ENCODE data around the gene CFAP141. TPM values are rescaled to one million over a fixed set of nuclear protein-coding genes. Genes with fewer than 3 reads are reported as not detected.
A peak's percentile ranks its signal among the peaks of the same experiment; 100 is the strongest.

The CFAP141 gene
- not detected in 2 replicates for total RNA-seq

DNA sequence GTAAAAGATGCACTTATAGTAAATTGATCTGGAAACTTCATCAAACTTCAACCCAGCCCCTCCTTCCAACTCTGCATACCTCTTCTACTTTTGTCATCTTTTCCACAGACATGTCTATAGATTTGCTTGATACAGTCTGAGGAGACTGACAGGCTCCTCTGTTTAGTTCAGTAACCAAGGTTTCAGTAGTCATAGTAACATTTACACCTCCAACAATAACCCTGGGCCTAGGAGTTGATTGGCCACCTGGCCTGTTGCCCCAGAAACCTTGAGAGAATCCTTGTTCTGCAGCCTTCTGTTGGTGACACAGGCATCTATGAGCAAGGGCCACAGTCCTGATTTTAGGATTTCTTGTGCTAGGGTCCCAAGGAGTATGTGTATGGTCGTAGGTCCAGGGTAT, at the start of gene CFAP141:
Gene CFAP141, minus strand, starts transcription at position 138 of the 400 bp plus-strand sequence. Its CDS starts 26 bp downstream, at position 112.

DNA sequence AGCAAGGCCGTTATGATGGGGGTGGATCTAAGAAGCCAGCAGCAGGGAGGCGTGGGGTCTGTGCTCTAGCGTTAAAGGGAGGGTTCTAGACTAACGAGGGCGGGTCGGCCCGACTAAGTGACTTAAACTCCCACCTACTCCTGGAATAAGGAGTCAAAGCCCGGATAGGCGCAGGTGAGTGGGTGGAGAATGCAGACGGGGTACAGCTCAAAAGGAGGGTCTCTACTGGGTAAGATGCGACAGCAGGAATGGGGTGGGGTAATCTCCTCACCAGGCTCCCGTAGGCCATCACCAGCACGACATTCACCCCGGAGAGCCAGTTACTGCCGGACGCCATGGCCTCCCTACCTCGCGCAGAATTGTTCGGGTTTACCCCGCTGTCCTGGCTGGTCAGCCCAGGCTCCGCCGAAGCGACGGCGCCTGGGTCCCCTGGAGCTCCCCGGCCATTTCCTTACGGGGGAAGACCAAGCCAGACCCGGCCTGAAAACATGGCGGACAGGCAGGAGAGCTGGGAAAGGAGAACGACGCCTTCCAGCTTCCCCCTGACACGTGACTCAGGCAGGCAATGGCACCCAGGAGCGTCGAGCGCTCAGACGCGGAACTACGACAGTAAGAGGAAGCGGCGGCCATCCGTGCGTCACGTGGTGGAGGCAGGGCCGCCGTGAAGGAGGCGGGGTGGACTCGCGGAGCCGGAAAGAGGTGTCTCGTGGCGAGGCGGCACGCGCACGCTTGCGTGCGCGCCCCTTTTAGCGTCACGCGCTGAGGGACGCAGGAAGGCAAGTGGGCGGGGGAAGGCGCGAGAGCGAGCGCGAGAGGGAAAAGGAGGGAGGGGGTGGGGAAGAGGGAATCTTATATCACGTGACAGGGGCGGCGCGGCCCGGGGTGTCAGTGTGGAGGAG, 14.2 kb upstream of the CFAP141 start, which contains the start of gene UBAP2L:
Gene UBAP2L, plus strand, starts transcription at position 885 of the 899 bp plus-strand sequence. CDS start 4,169 bp downstream, outside the sequence.

DNA sequence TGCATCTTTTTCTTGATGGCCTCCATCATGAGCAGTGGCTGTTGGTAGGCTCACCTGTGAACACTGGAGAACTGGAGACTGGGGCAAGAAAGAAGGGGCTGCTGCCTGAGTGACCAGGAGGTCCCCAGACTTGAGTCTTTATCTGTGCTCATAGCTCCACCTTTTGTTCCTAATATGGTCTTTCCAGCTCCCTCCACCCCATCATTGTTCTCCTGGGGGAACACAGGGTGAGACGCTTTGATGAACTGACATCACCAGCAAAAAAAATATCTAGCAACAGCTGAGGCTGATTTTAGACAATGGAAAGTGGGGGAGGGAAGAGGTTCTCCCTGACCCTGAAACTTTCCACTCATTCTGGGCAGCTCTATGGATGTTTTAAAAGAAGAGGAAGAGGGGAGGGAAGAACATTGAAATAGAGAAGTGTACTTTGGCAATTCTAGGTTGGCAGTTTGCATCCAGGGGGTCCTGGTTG, 14.1 kb downstream of the CFAP141 start, which contains the start of gene TPM3:
Gene TPM3, minus strand, starts transcription at position 111 of the 472 bp plus-strand sequence. Its CDS starts 82 bp downstream, at position 29.

DNA sequence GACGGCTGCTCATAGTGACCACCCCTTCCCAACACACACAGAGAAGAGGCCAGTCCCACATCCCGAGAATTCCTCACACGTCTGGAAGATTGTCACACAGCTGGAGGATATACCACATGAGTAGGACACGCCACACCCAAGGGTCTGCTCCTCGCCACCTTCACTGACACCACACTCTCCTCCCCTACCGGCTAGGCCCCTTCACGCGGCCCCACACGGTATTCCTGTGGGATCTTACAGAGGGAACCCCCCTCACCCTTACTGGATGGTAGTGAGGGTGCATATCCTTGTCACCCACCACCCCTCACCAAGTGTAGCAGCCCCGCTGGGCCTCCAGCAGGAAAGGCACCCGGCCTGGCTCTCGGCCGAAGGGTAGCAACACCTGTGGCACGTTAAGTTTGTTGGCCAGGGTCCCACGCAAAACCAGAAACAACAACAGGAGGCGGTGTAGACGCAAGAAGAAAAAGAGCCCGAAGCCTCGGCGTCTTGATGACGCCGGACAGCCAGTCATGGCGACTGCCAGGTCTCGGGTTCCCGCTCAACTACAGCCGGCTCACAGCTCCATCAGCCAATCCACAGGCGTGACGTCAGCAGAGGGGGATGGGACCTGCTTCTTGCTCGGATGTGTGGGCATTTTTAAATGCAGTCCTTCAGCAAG, 51.5 kb downstream of the CFAP141 start, which contains the start of gene NUP210L:
Gene NUP210L, minus strand, starts transcription at position 540 of the 658 bp plus-strand sequence.

Small RNA genes lying within 50 kb of the gene (small RNA-seq; reads per million reads assigned to genes)
- gene MIR190B (ENCODE audit: low replicate concordance), result 0.68 reads per million, percentile 30 among the genes with 10 or more reads in this experiment

Other genes starting within 250 kb of the CFAP141 start
- gene CRTC2, start 247.7 kb downstream of the CFAP141 start, total RNA-seq, result 7.7 and 8.3 TPM in 2 replicates
- 117 and 125 TPM in 2 replicates for gene SLC39A1, start 242.8 kb downstream of the CFAP141 start, total RNA-seq
- 7.2 and 11.6 TPM in 2 replicates for gene CREB3L4, start 238.4 kb downstream of the CFAP141 start, total RNA-seq
- gene JTB, start 228.7 kb downstream of the CFAP141 start, total RNA-seq, result 109 and 147 TPM in 2 replicates
- gene RAB13, start 220.0 kb downstream of the CFAP141 start, total RNA-seq, result 30.9 and 105 TPM in 2 replicates
- gene RPS27, start 215.6 kb downstream of the CFAP141 start, total RNA-seq, result 955 and 1,777 TPM in 2 replicates
- under 0.01 TPM in 2 replicates for gene NUP210L, start 51.3 kb downstream of the CFAP141 start, total RNA-seq
- gene TPM3, start 14.2 kb downstream of the CFAP141 start, total RNA-seq, result 439 and 952 TPM in 2 replicates
- 77.5 and 104 TPM in 2 replicates for gene UBAP2L, start 14.6 kb upstream of the CFAP141 start, total RNA-seq
- gene HAX1, start 66.3 kb upstream of the CFAP141 start, total RNA-seq, result 110 and 154 TPM in 2 replicates
- not detected in 2 replicates for gene AQP10, start 114.8 kb upstream of the CFAP141 start, total RNA-seq
- gene ATP8B2, start 119.2 kb upstream of the CFAP141 start, total RNA-seq, result 171 and 205 TPM in 2 replicates
- 3.6 and 3.7 TPM in 2 replicates for gene IL6R, start 199.0 kb upstream of the CFAP141 start, total RNA-seq